Measurements from ENCODE around the gene FBN2.
"Not testable (repeated sequence)": the region's sequence is repeated elsewhere in the genome, so short reads cannot be mapped to it uniquely, and the experiment has no call there.

The FBN2 gene

DNA sequence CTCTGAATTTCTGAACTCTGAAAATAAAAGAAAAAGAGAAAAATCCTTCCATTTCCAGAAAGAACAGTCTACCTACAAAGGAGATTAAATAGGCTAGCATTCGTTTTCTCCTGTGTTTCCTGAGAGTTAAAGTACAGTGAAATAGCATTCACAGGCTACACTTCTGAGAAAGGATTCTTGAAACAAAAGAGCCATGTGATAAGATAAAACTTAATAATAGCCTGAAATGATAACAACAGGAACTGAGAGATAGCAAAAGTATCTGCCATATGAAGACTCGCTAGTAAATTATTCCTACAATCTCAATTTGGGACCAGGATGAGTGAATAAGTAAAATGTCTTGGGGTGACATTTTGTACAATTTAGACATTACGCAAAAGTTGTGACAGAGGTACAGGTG, 62.4 kb downstream of the FBN2 start:
- no peak for DNase-seq

DNA sequence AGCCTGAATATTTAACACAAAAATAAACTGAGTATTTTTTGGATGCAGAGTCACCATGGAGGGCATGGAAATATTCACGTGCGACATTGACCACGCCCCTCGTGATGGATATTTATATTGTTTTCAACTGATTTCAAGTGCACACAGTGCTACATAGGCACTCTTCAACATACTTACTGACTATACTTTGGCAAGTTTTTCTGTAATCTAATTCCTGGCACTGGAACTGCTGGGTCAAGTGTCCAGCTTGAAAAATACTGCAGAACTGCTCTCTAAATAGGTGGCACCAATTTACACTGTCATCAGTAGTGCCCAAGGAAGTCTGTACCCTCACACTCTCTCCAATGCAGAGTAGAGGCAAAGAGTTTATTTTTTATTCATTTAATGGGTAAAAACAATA, 65.1 kb downstream of the FBN2 start:
- no peak for DNase-seq

DNA sequence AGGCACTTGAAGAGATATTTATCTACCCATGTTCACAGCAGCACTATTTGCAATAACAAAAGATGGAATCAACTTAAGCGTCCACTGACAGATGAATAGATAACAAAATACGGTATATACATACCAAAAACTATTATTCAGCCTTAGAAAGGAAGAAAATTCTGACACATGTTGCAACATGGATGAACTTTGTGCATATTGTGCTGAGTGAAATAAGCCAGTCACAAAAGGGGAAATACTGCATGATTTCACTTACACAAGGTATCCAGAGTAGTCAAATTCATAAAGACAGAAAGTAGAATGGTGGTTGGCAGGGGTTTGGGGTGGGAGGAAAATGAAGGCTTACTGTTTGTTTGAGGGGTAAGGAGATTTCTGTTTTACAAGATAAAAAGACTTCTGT, 66.0 kb downstream of the FBN2 start:
- DNase-seq, result no peak

- DNase-seq, result no peak
Measured at GRCh38 chr5:128470663-128471062, 67.4 kb downstream of the FBN2 start.

DNA sequence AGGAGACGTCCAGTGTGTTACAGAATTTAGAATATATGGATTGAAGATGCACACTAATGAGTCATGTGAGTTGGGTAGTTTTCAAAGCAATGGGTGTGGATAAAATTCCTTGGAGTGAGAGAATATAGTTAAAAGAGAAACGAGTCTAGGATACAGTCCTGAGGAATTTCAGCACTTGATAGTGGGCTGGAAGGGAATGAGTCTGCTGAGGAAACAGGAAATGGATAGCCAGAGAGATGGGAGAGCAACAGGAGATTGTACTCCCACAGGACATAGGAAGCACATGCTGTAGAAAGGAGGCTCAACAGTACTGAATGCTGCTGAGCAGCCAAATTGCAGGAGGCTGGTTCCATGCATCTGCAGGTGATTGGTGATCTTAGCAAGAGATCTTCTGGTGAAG, 68.1 kb downstream of the FBN2 start:
- no peak for DNase-seq

DNA sequence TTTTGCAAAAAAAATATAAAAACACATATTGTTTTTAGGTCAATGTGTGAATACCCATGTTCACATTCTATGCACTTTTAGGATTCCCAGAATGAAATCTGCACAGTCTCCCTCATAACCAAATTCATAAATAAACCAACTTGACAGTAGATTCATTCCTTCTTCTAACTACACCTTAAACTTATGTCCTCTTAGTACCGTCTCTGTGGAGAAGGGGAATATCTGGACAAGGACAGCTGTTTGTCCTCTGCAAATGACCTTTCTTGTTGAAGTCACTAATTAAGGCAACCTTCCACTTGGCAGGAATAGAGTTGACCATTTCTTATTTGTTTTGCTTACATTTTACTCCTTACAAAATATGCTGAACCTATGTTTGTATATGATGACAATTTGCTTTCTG, 71.1 kb downstream of the FBN2 start:
- no peak for DNase-seq

DNA sequence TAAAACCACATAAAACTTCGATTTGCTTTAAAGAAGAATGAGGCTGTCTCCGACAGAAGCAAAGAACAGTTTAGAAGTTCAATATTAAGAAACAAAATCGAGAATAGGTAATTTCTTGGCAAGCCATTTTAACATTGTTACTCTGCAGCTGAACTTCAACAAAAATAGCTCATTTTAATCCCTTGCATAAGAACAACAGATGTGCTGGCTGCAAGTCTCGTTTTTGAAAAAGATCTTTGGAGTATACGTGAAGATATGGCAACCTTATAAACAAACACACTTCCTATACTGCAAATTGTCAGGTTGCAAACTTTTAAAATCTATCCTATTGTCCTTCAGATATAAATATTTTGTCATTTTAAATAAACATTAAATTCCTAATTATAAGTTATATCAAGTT, 71.5 kb downstream of the FBN2 start:
- no peak for DNase-seq

- no peak for DNase-seq
Measured at GRCh38 chr5:128464596-128464995, 73.4 kb downstream of the FBN2 start.

- DNase-seq, result no peak
Measured at GRCh38 chr5:128462330-128462729, 75.7 kb downstream of the FBN2 start.

GRCh38 chr5:128457147-128457915, 80.7 kb downstream of the FBN2 start:
- not testable (repeated sequence) for DNase-seq

DNA sequence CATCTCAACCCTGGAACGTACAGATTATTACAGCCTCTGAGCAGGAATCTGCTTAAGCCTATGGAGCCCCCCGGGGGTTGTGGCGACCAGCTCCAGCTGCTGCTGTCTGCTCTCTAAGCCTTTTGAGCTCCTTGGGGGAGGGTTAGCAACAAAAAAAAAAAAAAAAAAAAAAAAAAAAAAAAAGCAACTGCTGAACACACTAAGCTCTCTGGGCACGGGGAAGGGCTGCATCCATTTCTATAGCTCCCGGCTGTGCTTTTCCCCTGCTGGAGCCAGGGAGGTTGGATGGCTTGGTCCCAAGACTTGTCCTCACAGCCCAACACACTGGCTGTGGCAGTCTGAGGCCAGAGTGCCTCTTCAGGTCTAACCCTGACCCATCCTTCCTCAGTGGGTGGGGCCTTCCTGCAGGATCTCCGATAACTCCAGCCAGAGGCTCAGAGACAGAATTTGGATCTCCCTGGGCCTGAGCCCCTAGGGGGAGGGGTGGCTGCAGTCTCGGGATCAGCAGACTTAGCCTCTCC, 82.1 kb downstream of the FBN2 start:
- DNase-seq, result no peak

- no peak for DNase-seq
Measured at GRCh38 chr5:128453121-128453520, 84.9 kb downstream of the FBN2 start.

DNA sequence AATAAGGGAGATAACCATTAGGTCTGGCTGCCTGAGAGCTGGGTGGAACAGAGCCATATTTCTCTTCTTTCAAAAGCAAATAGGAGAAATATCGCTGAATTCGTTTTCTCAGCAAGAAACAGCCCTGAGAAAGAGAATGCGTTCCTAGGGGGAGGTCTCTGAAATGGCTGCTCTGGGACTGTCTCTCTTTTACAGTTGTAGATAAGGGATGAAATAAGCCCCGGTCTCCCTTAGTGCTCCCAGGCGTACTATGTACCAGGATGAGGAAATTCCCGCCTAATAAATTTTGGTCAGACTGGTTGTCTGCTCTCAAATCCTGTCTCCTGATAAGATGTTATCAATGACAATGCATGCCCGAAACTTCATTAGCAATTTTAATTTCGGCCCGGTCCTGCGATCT, 90.8 kb downstream of the FBN2 start:
- not testable (repeated sequence) for DNase-seq

DNA sequence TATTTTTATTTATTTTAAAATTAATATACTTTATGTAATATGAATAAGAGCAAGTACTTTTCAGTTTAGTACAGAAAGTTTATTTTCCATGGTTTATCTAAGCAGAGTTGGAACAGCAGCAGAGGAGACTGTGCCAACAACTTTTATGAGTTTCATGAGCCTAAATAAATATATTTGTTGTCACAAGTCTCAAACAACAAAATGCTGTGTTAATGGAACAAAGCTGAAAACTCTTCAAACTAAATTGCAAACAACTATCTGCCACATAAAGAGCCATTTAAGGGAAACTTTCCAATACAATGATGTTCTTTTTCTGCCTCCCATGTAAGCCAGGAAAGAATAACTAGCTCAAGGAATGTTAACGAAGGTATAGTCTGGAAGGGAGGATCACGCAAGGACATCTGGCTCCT, 96.1 kb downstream of the FBN2 start:
- DNase-seq, result no peak

DNA sequence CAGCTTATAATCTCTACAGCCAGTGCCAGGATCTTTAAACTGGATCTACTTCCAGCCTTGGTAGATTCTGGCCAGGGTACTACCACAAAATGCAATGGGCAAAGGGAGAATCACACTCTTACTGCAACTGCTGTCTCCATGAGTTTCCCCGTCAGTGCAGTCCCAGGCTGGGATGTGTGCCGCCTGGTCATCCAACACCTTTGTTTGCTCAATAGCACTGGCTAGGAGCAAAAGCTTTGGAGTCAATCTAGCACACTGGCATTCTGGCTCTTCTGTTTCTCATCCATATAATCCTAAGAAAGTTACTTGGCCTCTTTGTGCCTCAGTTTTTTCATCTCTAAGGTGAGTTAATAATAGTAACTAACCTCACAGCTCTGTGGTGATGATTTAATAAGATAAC, 96.9 kb downstream of the FBN2 start:
- DNase-seq, result no peak

- no peak for DNase-seq
Measured at GRCh38 chr5:128436749-128437188, 101.3 kb downstream of the FBN2 start.

- DNase-seq, result no peak
Measured at GRCh38 chr5:128435861-128436260, 102.2 kb downstream of the FBN2 start.

DNA sequence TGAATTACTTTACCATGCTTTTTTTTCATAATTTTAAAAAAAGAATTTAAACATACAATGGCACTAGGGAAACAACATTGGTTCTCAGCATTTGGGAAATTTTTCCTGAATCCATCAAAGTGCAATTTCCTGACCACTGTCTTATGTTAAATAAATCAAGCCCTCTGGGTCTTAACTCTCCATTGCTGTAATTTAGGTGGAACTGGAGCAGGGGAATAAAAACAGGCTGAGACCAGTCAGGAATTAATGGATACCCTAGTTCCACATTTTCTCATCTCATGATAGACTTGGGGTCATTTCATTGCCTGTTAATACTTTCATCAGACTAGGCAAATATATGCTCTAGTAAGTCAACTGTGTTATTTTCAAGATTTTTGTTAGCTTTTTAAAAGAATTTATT, 103.1 kb downstream of the FBN2 start:
- no peak for DNase-seq

DNA sequence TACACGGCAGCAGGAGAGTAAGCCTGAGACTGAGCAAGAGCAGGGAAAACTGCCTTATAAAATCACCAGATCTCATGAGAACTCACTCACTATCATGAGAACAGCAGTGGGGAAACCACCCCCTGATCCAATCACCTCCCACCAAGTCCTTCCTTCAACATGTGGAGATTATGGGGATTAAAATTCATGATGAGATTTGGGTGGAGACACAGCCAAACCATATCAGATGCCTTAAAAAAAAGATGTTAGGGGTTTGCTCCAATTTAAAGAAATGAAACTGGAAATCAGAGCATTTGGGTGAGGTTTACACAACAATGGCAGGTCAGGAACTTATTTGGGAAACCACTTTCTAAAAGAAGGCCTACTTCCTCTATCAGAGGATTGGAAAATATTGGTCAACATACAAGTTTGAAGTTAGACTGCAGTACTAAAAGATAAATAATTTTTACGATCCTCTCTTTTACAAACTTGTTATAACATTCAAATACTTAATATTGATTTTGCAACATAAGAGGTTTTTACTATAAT, 105.1 kb downstream of the FBN2 start:
- DNase-seq, result no peak

DNA sequence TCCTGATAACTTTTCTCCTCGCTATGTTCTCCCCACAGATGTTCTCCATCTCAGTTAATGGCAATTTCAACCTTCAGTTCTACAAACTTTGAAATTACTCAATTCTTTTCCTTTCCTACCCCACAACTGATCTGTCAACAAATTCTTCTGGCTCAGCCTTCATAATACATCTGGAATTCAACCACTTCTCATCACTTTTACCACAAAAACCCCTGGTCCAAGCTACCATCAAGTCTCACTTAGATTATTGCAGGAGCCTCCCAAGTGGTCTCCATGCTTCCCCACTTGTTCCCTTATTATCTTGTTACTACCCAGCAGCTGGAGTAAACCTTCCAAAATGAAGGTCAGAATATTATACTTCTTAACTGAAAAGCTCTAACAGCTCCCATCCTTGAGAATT, 110.1 kb downstream of the FBN2 start:
- no peak for DNase-seq

DNA sequence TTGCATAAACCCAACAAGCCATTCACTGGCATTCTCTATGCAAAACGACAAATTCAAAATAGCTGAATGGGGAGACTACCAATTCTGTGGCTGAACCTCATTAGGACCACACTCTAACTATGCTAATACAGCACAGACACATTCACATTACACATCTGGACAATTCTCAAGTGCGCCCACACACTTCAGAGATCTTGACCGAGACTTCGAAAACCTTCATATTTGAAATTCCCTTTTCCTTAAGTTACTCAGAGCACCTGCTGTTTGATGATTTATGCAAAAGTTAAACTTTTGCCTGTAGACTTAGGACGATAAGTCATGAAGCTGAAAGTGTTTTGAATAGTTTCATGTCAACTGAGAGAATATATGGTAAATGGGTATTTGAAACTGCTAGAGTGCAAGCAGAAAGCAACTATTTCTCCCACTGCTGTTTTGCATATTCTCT, 111.9 kb downstream of the FBN2 start:
- no peak for DNase-seq

GRCh38 chr5:128424646-128425045, 113.4 kb downstream of the FBN2 start:
- DNase-seq, result peak; percentile 17

DNA sequence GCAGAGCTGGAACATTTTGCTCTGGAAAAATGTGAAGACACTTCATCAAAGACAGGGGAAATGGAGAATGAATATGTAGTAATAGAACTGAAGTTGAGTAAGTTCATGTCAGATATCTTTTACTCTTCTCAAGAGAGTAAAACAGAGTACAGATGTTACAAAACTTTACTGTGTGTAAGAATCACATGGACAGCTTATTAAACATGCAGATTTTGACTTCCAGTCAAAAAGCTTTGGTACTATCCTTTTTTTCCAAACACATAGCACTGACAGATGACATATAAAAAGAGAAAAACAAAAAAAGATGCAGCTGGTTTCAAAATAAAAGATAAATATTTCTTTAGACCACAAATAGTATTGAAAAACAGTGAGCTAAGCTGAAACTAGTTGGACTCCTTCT, 115.4 kb downstream of the FBN2 start:
- no peak for DNase-seq

DNA sequence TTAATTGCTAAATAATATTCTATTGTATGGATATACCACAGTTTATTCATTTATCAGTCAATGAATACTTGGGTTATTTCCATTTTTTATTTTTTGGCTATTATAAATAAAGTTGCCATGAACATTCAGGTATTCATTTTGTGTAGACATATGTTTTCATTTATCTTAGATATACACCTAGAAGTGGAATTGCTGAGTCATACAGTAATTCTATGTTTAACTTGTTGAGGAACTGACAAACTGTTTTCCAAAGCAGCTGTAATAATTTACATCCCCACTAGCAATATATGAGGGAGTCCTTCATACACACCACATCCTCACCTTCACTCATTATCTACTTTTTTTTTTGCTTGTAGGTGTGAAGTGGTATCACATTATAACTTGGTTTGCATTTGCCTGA, 123.6 kb downstream of the FBN2 start:
- DNase-seq, result no peak

DNA sequence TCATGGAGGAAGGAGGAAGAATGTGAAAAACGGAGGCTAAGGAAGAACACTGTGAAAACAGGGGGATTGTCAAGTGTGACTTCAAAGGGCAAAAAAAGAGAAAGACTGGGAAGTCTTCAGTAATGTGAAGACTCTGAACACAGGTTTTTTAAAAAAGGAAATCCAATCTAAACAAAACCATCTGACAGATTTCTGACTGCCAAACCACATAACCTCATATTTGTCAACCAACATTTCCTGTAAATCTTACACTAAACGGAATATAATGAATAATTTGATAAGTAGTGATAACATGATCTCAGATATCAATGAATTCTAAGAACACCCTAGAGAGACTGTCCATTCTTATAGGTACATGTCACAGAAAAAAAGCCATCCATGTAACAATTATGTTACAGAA, 124.7 kb downstream of the FBN2 start:
- DNase-seq, result no peak
